Fibroblast of pulmonary artery (primary cell): ENCODE results near the gene TBX1.

ENCODE experiments used
- DNase-seq: peaks from one replicate; pipeline ENCODE4 v3.0.0-alpha.2; 2010; ENCODE audit warnings: low read depth
- H3K4me3 ChIP-seq: replicated peaks from 2 replicates; pipeline ENCODE4 v1.5.1; 2011; ENCODE audit warnings: low read depth, mild to moderate bottlenecking, control low read depth, low read length, moderate library complexity
- TF ChIP-seq, protein P1 (sequence below): IDR thresholded peaks from 2 replicates; pipeline ENCODE4 v1.5.1; 2011; ENCODE audit warnings: mild to moderate bottlenecking, control low read depth, low read length, inconsistent platforms; ENCODE audit errors: missing control alignments

TBX1 gene

GRCh38 chr22:19767427-19768341, 7.1 kb downstream of the TBX1 start:
- no peak overlapping the region for H3K4me3 ChIP-seq
- no peak for DNase-seq
- TF ChIP-seq, protein P1, sequence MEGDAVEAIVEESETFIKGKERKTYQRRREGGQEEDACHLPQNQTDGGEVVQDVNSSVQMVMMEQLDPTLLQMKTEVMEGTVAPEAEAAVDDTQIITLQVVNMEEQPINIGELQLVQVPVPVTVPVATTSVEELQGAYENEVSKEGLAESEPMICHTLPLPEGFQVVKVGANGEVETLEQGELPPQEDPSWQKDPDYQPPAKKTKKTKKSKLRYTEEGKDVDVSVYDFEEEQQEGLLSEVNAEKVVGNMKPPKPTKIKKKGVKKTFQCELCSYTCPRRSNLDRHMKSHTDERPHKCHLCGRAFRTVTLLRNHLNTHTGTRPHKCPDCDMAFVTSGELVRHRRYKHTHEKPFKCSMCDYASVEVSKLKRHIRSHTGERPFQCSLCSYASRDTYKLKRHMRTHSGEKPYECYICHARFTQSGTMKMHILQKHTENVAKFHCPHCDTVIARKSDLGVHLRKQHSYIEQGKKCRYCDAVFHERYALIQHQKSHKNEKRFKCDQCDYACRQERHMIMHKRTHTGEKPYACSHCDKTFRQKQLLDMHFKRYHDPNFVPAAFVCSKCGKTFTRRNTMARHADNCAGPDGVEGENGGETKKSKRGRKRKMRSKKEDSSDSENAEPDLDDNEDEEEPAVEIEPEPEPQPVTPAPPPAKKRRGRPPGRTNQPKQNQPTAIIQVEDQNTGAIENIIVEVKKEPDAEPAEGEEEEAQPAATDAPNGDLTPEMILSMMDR = no peak

DNA sequence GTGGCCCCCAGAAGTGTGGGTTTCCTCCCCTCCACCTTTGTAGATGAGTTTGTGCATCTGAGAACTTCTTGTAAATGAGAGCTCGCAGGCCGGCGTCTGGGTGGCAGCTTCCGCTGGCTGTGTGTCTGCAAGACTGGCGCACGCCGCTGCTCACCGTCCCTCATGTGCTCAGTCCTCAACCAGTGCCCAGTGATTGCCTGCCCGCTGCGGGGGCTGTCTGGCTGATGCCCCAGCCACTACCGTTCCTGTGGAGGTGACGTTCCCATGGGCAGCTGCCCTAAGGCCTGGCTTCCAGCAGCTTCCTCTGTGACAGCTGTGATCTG, 8.8 kb downstream of the TBX1 start:
- H3K4me3 ChIP-seq = no peak overlapping the region
- TF ChIP-seq, protein P1 = no peak
- no peak for DNase-seq

- no peak for DNase-seq
- TF ChIP-seq, protein P1 = no peak
These were observed 10.0 kb downstream of the TBX1 start for GRCh38 chr22:19770349-19771220.

GRCh38 chr22:19772422-19772672, 11.8 kb downstream of the TBX1 start:
- DNase-seq = no peak
- no peak overlapping the region for H3K4me3 ChIP-seq
- TF ChIP-seq, protein P1 = no peak

More at GRCh38 chr22:19770349-19771220, 10.0 kb downstream of the TBX1 start:
- no peak overlapping the region for H3K4me3 ChIP-seq

DNA sequence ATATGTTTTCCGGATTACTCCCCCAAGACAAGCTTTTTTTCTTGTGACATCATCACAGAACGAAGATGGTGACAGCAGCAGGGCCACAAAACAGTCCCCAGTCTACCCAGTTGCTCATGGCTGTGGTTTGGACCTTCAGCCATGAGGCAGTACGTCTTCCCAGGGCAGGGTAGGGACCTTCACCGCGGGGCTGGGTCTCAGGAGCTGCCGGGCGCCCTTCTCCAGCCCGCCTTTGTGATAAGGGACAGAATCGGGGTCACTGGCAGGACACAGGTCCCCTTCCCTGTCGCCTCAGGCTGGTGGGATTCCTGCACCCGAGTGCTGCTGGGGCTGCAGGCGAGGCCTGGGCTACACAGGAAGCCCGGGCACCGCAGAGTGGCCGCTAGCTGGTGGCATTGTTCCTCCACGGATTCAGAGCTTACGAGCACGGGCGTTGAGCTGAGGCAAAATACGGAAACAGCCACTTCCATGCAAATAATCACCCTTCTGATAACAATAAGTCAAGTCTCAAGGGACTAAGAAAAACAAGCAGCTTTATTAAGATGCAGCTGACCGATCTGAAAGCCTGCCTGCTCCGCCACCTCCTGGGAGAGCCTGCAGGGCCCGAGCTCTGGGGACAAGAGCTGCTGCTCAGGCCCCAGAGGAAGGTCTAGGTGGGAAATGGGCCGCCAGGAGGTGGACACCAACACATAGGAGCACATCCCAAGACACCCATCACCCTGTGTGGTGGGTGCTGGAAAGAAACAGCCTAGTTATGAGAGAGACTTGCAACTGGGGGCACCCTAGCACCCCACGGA, 12.3 kb downstream of the TBX1 start:
- DNase-seq = no peak
- TF ChIP-seq, protein P1 = no peak
- H3K4me3 ChIP-seq = no peak overlapping the region

GRCh38 chr22:19773470-19774040, 13.0 kb downstream of the TBX1 start:
- TF ChIP-seq, protein P1 = no peak
- DNase-seq = no peak

More at GRCh38 chr22:19773470-19774040, 13.0 kb downstream of the TBX1 start:
- no peak overlapping the region for H3K4me3 ChIP-seq
